Natural killer cell (primary cell): ENCODE results near the gene SNPH. TPM values are rescaled to one million over a fixed set of nuclear protein-coding genes. Genes with fewer than 3 reads are reported as not detected.

ENCODE experiments used
- ATAC-seq, 3 donors: fragments of 150-1000 bp in 2 of 3; fragments of 200-7000 bp in 1 of 3; cut with Tn5 transposase; 1 replicate in 1 of 3; 2 replicates in 2 of 3; pipeline ENCODE4 v1.10.0; 2021; ENCODE audit warnings: mild to moderate bottlenecking in 2 of 3, moderate library complexity in 2 of 3
- DNase-seq, 2 donors: peaks; one replicate each; pipeline versions ENCODE4 v3.0.0 to v3.0.0-alpha.2; 2013 to 2021; ENCODE audit warnings: mixed read lengths in 1 of 2
- H3K27ac ChIP-seq: one replicate; pipeline ENCODE4 v1.5.1; 2013; ENCODE audit warnings: mild to moderate bottlenecking, low read length
- H3K27me3 ChIP-seq: one replicate; pipeline ENCODE4 v1.6.1; 2013; ENCODE audit warnings: low read length; ENCODE audit not compliant: control insufficient read depth, insufficient read depth
- H3K36me3 ChIP-seq: one replicate; pipeline ENCODE4 v1.6.1; 2013; ENCODE audit warnings: low read length; ENCODE audit not compliant: control insufficient read depth, insufficient read depth
- H3K4me1 ChIP-seq: one replicate; pipeline ENCODE4 v1.6.1; 2013; ENCODE audit warnings: low read length; ENCODE audit not compliant: control insufficient read depth, insufficient read depth
- H3K4me3 ChIP-seq: one replicate; pipeline ENCODE4 v1.5.1; 2013; ENCODE audit warnings: low read length
- H3K9me3 ChIP-seq: one replicate; pipeline ENCODE4 v1.6.1; 2013; ENCODE audit warnings: low read length; ENCODE audit not compliant: control insufficient read depth, insufficient read depth
- H3K27ac Mint-ChIP-seq, 2 donors: one replicate each; pipeline ENCODE4 v1.8.0; 2022; ENCODE audit warnings: mild to moderate bottlenecking in 2 of 2, mixed read lengths in 2 of 2, moderate library complexity in 1 of 2
- H3K27me3 Mint-ChIP-seq, 2 donors: one replicate each; pipeline ENCODE4 v1.8.0; 2022; ENCODE audit warnings: low read depth in 2 of 2, mixed read lengths in 2 of 2
- H3K36me3 Mint-ChIP-seq: one replicate; pipeline ENCODE4 v1.8.0; 2022; ENCODE audit warnings: mixed read lengths
- H3K4me1 Mint-ChIP-seq, 2 donors: one replicate each; pipeline ENCODE4 v1.8.0; 2022; ENCODE audit warnings: mixed read lengths in 2 of 2
- H3K4me3 Mint-ChIP-seq: one replicate; pipeline ENCODE4 v1.8.0; 2022; ENCODE audit warnings: mild to moderate bottlenecking, moderate library complexity, mixed read lengths
- H3K9me3 Mint-ChIP-seq, 2 donors: one replicate each; pipeline ENCODE4 v1.8.0; 2022; ENCODE audit warnings: mixed read lengths in 2 of 2
- CTCF ChIP-seq: fragments of 200-600 bp; IDR thresholded peaks from one replicate; pipeline ENCODE4 v1.8.0; 2022; ENCODE audit warnings: antibody characterized with exemption
- WGBS: methylation state at CpG from one replicate; pipeline ENCODE4 v1.1.7; 2013; ENCODE audit warnings: missing lambda C conversion rate; ENCODE audit not compliant: insufficient coverage; 5-methylcytosine and 5-hydroxymethylcytosine counted together
- intact Hi-C: fragments of 100-400 bp; cut with micrococcal nuclease; formaldehyde crosslinking; loops from one replicate; pipeline ENCODE4 v1.14.2; 2022
- total RNA-seq, 4 donors: library from RNA; stranded (reverse); fragments of 120-200 nt in 1 of 4; gene quantifications; one replicate each; pipeline versions ENCODE4 v1.2.3 to v1.2.4, GENCODE V29; 2013 to 2022

Gene SNPH
- total RNA-seq, 3 donors from 2014 or later (not counting 1 experiment from before 2014, with no cell fraction given), result 3.1 to 5.9 (median 5.8) TPM

GRCh38 chr20:1308067-1308701 lies 42.1 kb downstream of the SNPH start:
- no peaks in the 10 kb centered on the region for H3K9me3 Mint-ChIP-seq
- intact Hi-C loops, result no loop called here
- H3K4me1 ChIP-seq, result peaks cover 1% of the 10 kb centered on the region
- H3K27me3 Mint-ChIP-seq, result no peaks in the 10 kb centered on the region
- no peak overlapping the region for H3K4me3 ChIP-seq
- TF ChIP-seq CTCF, result no peak
- no peaks in the 10 kb centered on the region for H3K36me3 Mint-ChIP-seq
- no peaks in the 10 kb centered on the region for H3K27me3 ChIP-seq
- no peak for DNase-seq
- no peaks in the 10 kb centered on the region for H3K36me3 ChIP-seq
- H3K4me1 Mint-ChIP-seq, result no peaks in the 10 kb centered on the region
- H3K27ac Mint-ChIP-seq, result no peak overlapping the region
- H3K9me3 ChIP-seq, result no peaks in the 10 kb centered on the region
- H3K27ac ChIP-seq, result no peak overlapping the region
- ATAC-seq, result no peak
- 88% methylated on average over 13 of the region's 13 CpGs for WGBS
- no peak overlapping the region for H3K4me3 Mint-ChIP-seq

GRCh38 chr20:1308702-1309095 lies 42.6 kb downstream of the SNPH start:
- Mint-ChIP-seq H3K4me3 (no peak overlapping the region), H3K27me3 (peaks cover 3% of the 10 kb centered on the region in 2 donors), H3K27ac (no peak overlapping the region), H3K4me1 (peaks cover 0 to 5% of the 10 kb centered on the region in 2 donors), H3K9me3 (no peaks in the 10 kb centered on the region), H3K36me3 (no peaks in the 10 kb centered on the region)
- Histone ChIP-seq H3K27ac (no peak overlapping the region), H3K4me1 (peaks cover 6% of the 10 kb centered on the region), H3K9me3 (no peaks in the 10 kb centered on the region), H3K27me3 (no peaks in the 10 kb centered on the region), H3K36me3 (no peaks in the 10 kb centered on the region), H3K4me3 (no peak overlapping the region)
- intact Hi-C loops, result no loop called here
- DNase-seq, result no peak
- WGBS, result 93% methylated on average over 8 of the region's 9 CpGs
- TF ChIP-seq CTCF, result no peak
- no peak for ATAC-seq

- TF ChIP-seq CTCF, result no peak
- no peak overlapping the region for H3K27ac Mint-ChIP-seq
- 89% methylated on average over 12 of the region's 12 CpGs for WGBS
- no peaks in the 10 kb centered on the region for H3K36me3 Mint-ChIP-seq
- H3K36me3 ChIP-seq, result no peaks in the 10 kb centered on the region
- H3K4me1 Mint-ChIP-seq, result peaks cover 0 to 5% of the 10 kb centered on the region in 2 donors
- intact Hi-C loops, result no loop called here
- DNase-seq (no peak), ATAC-seq (no peak)
- peaks cover 6% of the 10 kb centered on the region for H3K4me1 ChIP-seq
- H3K27me3 Mint-ChIP-seq, result peaks cover 7 to 10% of the 10 kb centered on the region in 2 donors
- no peaks in the 10 kb centered on the region for H3K9me3 ChIP-seq
- H3K4me3 ChIP-seq, result no peak overlapping the region
- no peaks in the 10 kb centered on the region for H3K27me3 ChIP-seq
- no peak overlapping the region for H3K4me3 Mint-ChIP-seq
- no peak overlapping the region for H3K27ac ChIP-seq
- no peaks in the 10 kb centered on the region for H3K9me3 Mint-ChIP-seq
Observed at GRCh38 chr20:1309439-1309847, 43.3 kb downstream of the SNPH start.

- no peak for TF ChIP-seq CTCF
- Histone ChIP-seq H3K9me3 (no peaks in the 10 kb centered on the region), H3K4me1 (peaks cover 6% of the 10 kb centered on the region), H3K4me3 (no peak overlapping the region), H3K36me3 (no peaks in the 10 kb centered on the region), H3K27ac (no peak overlapping the region), H3K27me3 (no peaks in the 10 kb centered on the region)
- WGBS, result 85% methylated on average over 8 of the region's 9 CpGs
- no peak for DNase-seq
- intact Hi-C loops, result loop anchor here (10.0 kb wide), 1 partner anchor 465 kb away; no protein-coding TSS in a partner anchor
- H3K4me1 Mint-ChIP-seq, result peaks cover 0 to 5% of the 10 kb centered on the region in 2 donors
- H3K36me3 Mint-ChIP-seq, result no peaks in the 10 kb centered on the region
- peaks cover 13 to 16% of the 10 kb centered on the region in 2 donors for H3K27me3 Mint-ChIP-seq
- no peak for ATAC-seq
- no peaks in the 10 kb centered on the region for H3K9me3 Mint-ChIP-seq
- no peak overlapping the region for H3K4me3 Mint-ChIP-seq
- no peak overlapping the region for H3K27ac Mint-ChIP-seq
Observed at GRCh38 chr20:1310071-1310470, 44.0 kb downstream of the SNPH start.
